Ovary (tissue), 3 donors: ENCODE measurements around the gene TMEM151B.

ENCODE experiments used
- EP300 ChIP-seq: sonication (generic); formaldehyde crosslinking; IDR thresholded peaks from one replicate; pipeline ENCODE4 v1.6.1; 2017; ENCODE audit warnings: antibody characterized with exemption
- POLR2A ChIP-seq: fragments of 450-650 bp; IDR thresholded peaks from one replicate; pipeline ENCODE4 v1.6.1; 2017; ENCODE audit warnings: antibody characterized with exemption, mild to moderate bottlenecking, moderate library complexity
- TF ChIP-seq, protein P1 (sequence below), 3 donors: fragments of 450-650 bp in 2 of 3; fragments of 200-600 bp in 1 of 3; IDR thresholded peaks; one replicate each; pipeline versions ENCODE4 v1.5.1 to v1.8.0; 2016 to 2022; ENCODE audit warnings: antibody characterized with exemption in 3 of 3, mild to moderate bottlenecking in 1 of 3
- donor health status: DM: no; HTN: no; CAD: no.

GRCh38 chr6:44243345-44243744 lies 26.9 kb upstream of the TMEM151B start:
- TF ChIP-seq, protein P1, sequence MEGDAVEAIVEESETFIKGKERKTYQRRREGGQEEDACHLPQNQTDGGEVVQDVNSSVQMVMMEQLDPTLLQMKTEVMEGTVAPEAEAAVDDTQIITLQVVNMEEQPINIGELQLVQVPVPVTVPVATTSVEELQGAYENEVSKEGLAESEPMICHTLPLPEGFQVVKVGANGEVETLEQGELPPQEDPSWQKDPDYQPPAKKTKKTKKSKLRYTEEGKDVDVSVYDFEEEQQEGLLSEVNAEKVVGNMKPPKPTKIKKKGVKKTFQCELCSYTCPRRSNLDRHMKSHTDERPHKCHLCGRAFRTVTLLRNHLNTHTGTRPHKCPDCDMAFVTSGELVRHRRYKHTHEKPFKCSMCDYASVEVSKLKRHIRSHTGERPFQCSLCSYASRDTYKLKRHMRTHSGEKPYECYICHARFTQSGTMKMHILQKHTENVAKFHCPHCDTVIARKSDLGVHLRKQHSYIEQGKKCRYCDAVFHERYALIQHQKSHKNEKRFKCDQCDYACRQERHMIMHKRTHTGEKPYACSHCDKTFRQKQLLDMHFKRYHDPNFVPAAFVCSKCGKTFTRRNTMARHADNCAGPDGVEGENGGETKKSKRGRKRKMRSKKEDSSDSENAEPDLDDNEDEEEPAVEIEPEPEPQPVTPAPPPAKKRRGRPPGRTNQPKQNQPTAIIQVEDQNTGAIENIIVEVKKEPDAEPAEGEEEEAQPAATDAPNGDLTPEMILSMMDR (IDR thresholded peaks at IDR 0.05), result no peak
- TF ChIP-seq EP300, result no peak
- no peak for TF ChIP-seq POLR2A
